ENCODE measurements around the gene SPOCK1. TPM values are rescaled to one million over a fixed set of nuclear protein-coding genes. Genes with fewer than 3 reads are reported as not detected.

SPOCK1 gene
- total RNA-seq, 2 donors from 2014 or later = not detected

- no peak for ATAC-seq (replicated peaks in 1 of 2)
- Mint-ChIP-seq H3K27ac (no peak overlapping the region), H3K27me3 (ENCODE audit: low read depth) (no peaks in the 10 kb centered on the region), H3K36me3 (ENCODE audit: insufficient read depth in 2 of 2) (no peaks in the 10 kb centered on the region), H3K4me3 (no peak overlapping the region), H3K4me1 (ENCODE audit: low read depth) (no peaks in the 10 kb centered on the region), H3K9me3 (peaks cover 1 to 2% of the 10 kb centered on the region in 2 donors)
- DNase-seq = no peak
Measured at GRCh38 chr5:137010226-137010625, 488.9 kb downstream of the SPOCK1 start.

DNA sequence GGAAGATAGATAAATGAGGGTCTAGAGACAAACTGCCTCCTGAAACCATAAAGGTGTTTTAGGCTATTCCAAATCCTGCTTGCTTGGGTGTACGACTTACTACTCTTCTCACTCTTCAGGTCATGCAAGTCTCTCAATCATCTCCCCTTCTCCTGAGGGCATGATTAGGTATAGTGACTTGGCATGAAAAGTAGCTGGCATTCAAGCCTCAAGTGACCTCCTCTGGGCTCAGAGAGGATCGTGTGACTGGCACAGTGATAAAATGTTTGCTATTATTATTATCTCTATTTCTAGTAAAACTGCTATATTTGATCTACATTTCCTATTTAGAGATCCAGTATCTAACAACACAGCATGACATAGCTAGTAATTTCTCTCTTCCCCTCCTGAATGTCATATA lies 494.8 kb downstream of the SPOCK1 start:
- ATAC-seq (replicated peaks in 1 of 2) (no peak), DNase-seq (no peak)
- no peak overlapping the region for H3K4me3 Mint-ChIP-seq
- peaks cover 0 to 8% of the 10 kb centered on the region in 2 donors for H3K9me3 Mint-ChIP-seq
- H3K4me1 Mint-ChIP-seq (ENCODE audit: low read depth) = no peaks in the 10 kb centered on the region
- no peaks in the 10 kb centered on the region for H3K36me3 Mint-ChIP-seq (ENCODE audit: insufficient read depth in 2 of 2)
- H3K27me3 Mint-ChIP-seq (ENCODE audit: low read depth) = no peaks in the 10 kb centered on the region
- no peak overlapping the region for H3K27ac Mint-ChIP-seq

DNA sequence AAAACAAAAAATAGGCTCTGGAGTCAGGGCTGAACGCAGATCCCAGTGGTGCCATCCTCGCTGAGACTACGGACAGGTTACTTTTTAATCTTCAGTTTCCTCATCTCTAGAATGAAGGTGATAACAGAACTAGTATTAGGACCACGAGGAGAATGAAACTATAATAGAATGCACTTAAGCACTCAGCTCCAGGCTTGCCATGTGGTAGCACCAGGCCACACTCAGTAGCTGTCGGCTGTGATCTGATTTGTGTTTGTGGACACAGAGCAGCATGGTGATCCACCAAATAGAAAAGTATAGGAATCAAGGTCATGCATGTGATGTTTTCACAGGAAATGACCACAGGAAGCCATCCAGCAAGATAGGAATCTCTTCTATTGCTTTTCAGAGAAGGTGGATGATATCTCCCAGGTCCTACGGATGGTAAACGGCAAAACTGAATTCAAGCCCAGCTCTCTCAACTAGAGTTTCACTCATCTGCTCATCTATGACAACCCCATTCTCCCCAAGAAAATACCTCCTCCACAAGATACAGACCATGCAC lies 498.0 kb downstream of the SPOCK1 start:
- H3K9me3 Mint-ChIP-seq = peaks cover 6 to 11% of the 10 kb centered on the region in 2 donors
- H3K27me3 Mint-ChIP-seq (ENCODE audit: low read depth) = no peaks in the 10 kb centered on the region
- no peak overlapping the region for H3K27ac Mint-ChIP-seq
- DNase-seq (no peak), ATAC-seq (replicated peaks in 1 of 2) (no peak)
- H3K4me3 Mint-ChIP-seq = no peak overlapping the region
- no peaks in the 10 kb centered on the region for H3K4me1 Mint-ChIP-seq (ENCODE audit: low read depth)
- H3K36me3 Mint-ChIP-seq (ENCODE audit: insufficient read depth in 2 of 2) = no peaks in the 10 kb centered on the region

DNA sequence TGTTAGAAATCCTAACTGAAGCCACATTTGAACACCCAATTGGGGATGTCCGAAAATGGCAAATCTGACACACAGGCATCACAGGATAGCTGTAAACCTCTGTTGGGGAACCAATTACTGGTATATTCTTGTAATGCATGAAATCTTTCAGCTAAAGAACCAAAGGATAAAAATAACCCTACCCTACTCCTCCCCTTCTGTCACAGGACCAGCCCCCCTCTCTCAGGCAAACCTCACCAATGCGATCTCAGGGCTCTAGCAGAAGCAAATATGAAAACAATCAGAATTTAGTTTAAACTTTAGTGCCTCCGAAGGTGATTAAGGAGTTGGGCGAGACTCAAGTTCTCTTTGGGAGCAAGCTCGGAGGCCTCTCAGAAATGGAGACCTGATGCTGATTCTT lies 499.3 kb downstream of the SPOCK1 start:
- H3K27me3 Mint-ChIP-seq (ENCODE audit: low read depth) = no peaks in the 10 kb centered on the region
- H3K9me3 Mint-ChIP-seq = peaks cover 6 to 11% of the 10 kb centered on the region in 2 donors
- no peak overlapping the region for H3K4me3 Mint-ChIP-seq
- H3K36me3 Mint-ChIP-seq (ENCODE audit: insufficient read depth in 2 of 2) = no peaks in the 10 kb centered on the region
- no peak overlapping the region for H3K27ac Mint-ChIP-seq
- ATAC-seq (replicated peaks in 1 of 2) (no peak), DNase-seq (no peak)
- H3K4me1 Mint-ChIP-seq (ENCODE audit: low read depth) = no peaks in the 10 kb centered on the region

GRCh38 chr5:136998854-136999357 lies 500.2 kb downstream of the SPOCK1 start:
- H3K36me3 Mint-ChIP-seq (ENCODE audit: insufficient read depth in 2 of 2) = no peaks in the 10 kb centered on the region
- peaks cover 6 to 7% of the 10 kb centered on the region in 2 donors for H3K9me3 Mint-ChIP-seq
- H3K27ac Mint-ChIP-seq = no peak overlapping the region
- no peak overlapping the region for H3K4me3 Mint-ChIP-seq
- H3K4me1 Mint-ChIP-seq (ENCODE audit: low read depth) = no peaks in the 10 kb centered on the region
- no peak for ATAC-seq (replicated peaks in 1 of 2)
- no peaks in the 10 kb centered on the region for H3K27me3 Mint-ChIP-seq (ENCODE audit: low read depth)
- no peak for DNase-seq

DNA sequence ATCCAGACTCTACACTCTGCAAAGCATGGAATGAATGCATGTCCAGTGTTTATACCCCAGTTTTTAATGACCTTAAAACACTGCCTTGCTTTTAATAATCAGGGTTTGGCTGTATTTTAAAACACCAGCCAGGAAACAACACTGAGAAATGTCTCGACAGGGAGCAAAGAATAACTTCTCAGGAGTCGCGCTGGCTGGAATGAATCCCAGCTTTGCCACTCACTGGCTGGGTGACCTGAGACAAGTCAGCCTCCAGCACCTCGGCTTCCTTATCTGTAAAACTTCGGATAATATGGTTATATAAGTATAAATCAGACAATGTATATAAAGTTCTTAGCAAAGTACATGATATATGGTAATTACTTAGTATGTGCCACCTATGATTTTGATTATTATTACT lies 505.0 kb downstream of the SPOCK1 start:
- Mint-ChIP-seq H3K4me1 (ENCODE audit: low read depth) (no peaks in the 10 kb centered on the region), H3K4me3 (no peak overlapping the region), H3K9me3 (peaks cover 4 to 6% of the 10 kb centered on the region in 2 donors), H3K27ac (no peak overlapping the region), H3K36me3 (ENCODE audit: insufficient read depth in 2 of 2) (no peaks in the 10 kb centered on the region), H3K27me3 (ENCODE audit: low read depth) (no peaks in the 10 kb centered on the region)
- ATAC-seq (replicated peaks in 1 of 2) (no peak), DNase-seq (no peak)

GRCh38 chr5:136992796-136993489 lies 506.2 kb downstream of the SPOCK1 start:
- Mint-ChIP-seq H3K4me1 (ENCODE audit: low read depth) (no peaks in the 10 kb centered on the region), H3K27ac (no peak overlapping the region), H3K9me3 (peaks cover 4 to 6% of the 10 kb centered on the region in 2 donors), H3K4me3 (no peak overlapping the region), H3K36me3 (ENCODE audit: insufficient read depth in 2 of 2) (no peaks in the 10 kb centered on the region), H3K27me3 (ENCODE audit: low read depth) (no peaks in the 10 kb centered on the region)
- ATAC-seq (replicated peaks in 1 of 2) (no peak), DNase-seq (no peak)

- DNase-seq = no peak
- no peak overlapping the region for H3K27ac Mint-ChIP-seq
- no peaks in the 10 kb centered on the region for H3K36me3 Mint-ChIP-seq (ENCODE audit: insufficient read depth in 2 of 2)
- H3K4me3 Mint-ChIP-seq = no peak overlapping the region
- no peak for ATAC-seq (replicated peaks in 1 of 2)
- no peaks in the 10 kb centered on the region for H3K27me3 Mint-ChIP-seq (ENCODE audit: low read depth)
- H3K9me3 Mint-ChIP-seq = no peaks in the 10 kb centered on the region
- no peaks in the 10 kb centered on the region for H3K4me1 Mint-ChIP-seq (ENCODE audit: low read depth)
Measured at GRCh38 chr5:136985785-136986475, 513.2 kb downstream of the SPOCK1 start.

- no peak overlapping the region for H3K4me3 Mint-ChIP-seq
- H3K27ac Mint-ChIP-seq = no peak overlapping the region
- H3K27me3 Mint-ChIP-seq (ENCODE audit: low read depth) = no peaks in the 10 kb centered on the region
Measured at GRCh38 chr5:136984772-136985446, 514.2 kb downstream of the SPOCK1 start.

DNA sequence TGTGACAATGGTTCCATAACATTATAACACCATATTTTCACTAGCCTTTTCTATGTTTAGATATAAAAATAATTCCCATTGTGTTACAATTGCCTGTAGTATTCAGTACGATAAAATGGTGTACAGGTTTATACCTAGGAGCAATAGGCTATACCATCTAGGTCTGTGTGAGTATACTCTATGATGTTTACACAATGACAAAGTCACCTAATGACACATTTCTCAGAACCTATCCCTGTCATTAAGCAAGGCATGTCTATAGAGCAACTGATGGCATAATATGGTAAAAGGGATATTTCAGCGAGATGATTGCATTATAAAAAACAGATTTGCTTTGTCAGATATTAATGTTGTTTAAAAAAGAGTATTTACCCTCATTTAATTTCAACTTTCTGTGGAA lies 517.2 kb downstream of the SPOCK1 start:
- peaks cover 2 to 3% of the 10 kb centered on the region in 2 donors for H3K9me3 Mint-ChIP-seq
- no peak overlapping the region for H3K4me3 Mint-ChIP-seq
- H3K36me3 Mint-ChIP-seq (ENCODE audit: insufficient read depth in 2 of 2) = no peaks in the 10 kb centered on the region
- H3K4me1 Mint-ChIP-seq (ENCODE audit: low read depth) = no peaks in the 10 kb centered on the region
- H3K27me3 Mint-ChIP-seq (ENCODE audit: low read depth) = no peaks in the 10 kb centered on the region
- no peak for ATAC-seq (replicated peaks in 1 of 2)
- no peak for DNase-seq
- H3K27ac Mint-ChIP-seq = no peak overlapping the region

More at GRCh38 chr5:136984772-136985446, 514.2 kb downstream of the SPOCK1 start:
- ATAC-seq (replicated peaks in 1 of 2) (no peak), DNase-seq (no peak)
- Mint-ChIP-seq H3K36me3 (ENCODE audit: insufficient read depth in 2 of 2) (no peaks in the 10 kb centered on the region), H3K9me3 (peaks cover 0 to 2% of the 10 kb centered on the region in 2 donors), H3K4me1 (ENCODE audit: low read depth) (no peaks in the 10 kb centered on the region)

DNA sequence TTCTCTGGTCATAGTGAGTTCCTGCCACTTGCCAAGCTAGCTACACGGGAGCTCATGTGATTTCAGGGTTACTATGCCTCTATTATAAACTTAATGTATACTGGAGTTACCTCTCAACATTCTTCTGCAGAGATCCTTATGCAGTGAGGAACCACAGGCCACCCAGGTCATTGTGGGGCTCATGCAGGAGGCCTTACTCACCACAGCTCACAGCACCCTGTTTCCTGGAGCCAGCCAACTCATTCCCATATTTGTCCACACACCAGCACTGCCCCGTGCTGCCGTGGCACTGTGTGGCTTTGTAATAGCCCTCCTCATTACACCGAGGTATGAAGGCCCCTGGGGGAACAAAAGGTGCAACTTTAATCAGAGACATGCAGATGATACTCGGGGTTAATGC lies 520.0 kb downstream of the SPOCK1 start:
- no peaks in the 10 kb centered on the region for H3K36me3 Mint-ChIP-seq (ENCODE audit: insufficient read depth in 2 of 2)
- no peak overlapping the region for H3K27ac Mint-ChIP-seq
- no peak for ATAC-seq (replicated peaks in 1 of 2)
- no peaks in the 10 kb centered on the region for H3K4me1 Mint-ChIP-seq (ENCODE audit: low read depth)
- no peaks in the 10 kb centered on the region for H3K27me3 Mint-ChIP-seq (ENCODE audit: low read depth)
- no peak for DNase-seq
- no peak overlapping the region for H3K4me3 Mint-ChIP-seq
- H3K9me3 Mint-ChIP-seq = peaks cover 2 to 4% of the 10 kb centered on the region in 2 donors

DNA sequence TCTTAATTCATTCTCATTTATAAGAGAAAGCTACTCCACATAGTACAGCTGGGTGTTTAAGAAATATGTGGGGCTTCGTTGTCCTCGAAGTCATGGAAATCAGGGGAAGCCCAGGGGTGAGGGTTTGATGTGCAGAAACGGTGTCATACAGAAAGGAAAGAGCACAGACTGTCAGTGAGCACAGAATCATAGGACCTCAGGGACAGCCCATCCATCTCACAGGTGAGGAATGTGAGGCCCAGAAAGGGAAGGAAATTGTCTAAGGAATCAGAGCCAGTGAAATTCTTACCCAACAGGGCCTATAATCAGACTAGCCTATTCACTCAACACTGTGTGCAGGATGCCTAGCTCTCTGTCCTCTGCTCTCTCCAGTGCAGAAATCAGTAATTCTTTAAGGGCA lies 535.6 kb downstream of the SPOCK1 start:
- DNase-seq = no peak
- Mint-ChIP-seq H3K36me3 (ENCODE audit: insufficient read depth in 2 of 2) (no peaks in the 10 kb centered on the region), H3K27ac (no peak overlapping the region), H3K27me3 (ENCODE audit: low read depth) (no peaks in the 10 kb centered on the region), H3K9me3 (peaks cover 3 to 4% of the 10 kb centered on the region in 2 donors), H3K4me1 (ENCODE audit: low read depth) (no peaks in the 10 kb centered on the region), H3K4me3 (no peak overlapping the region)
- no peak for ATAC-seq (replicated peaks in 1 of 2)

- H3K36me3 Mint-ChIP-seq (ENCODE audit: insufficient read depth in 2 of 2) = no peaks in the 10 kb centered on the region
- peaks cover 5% of the 10 kb centered on the region in 2 donors for H3K9me3 Mint-ChIP-seq
- ATAC-seq (replicated peaks in 1 of 2) (no peak), DNase-seq (no peak)
- H3K27me3 Mint-ChIP-seq (ENCODE audit: low read depth) = no peaks in the 10 kb centered on the region
- no peak overlapping the region for H3K27ac Mint-ChIP-seq
- no peak overlapping the region for H3K4me3 Mint-ChIP-seq
- no peaks in the 10 kb centered on the region for H3K4me1 Mint-ChIP-seq (ENCODE audit: low read depth)
Measured at GRCh38 chr5:136957428-136957827, 541.7 kb downstream of the SPOCK1 start.

Data from activated T-cell treated with anti-CD3 and anti-CD28 coated beads, Interleukin-2, amount 50 U/mL, for 72 hours (primary cell).